G401.6 (cell line): Measurements from ENCODE around the gene SEC61A2.
"Not testable (repeated sequence)": the region's sequence is repeated elsewhere in the genome, so short reads cannot be mapped to it uniquely, and the experiment has no call there.

ENCODE experiments used
- FAIRE-seq: peaks from 2 replicates; lab custom pipeline; 2012; peaks lifted over from hg19 to GRCh38; lab: Jason Lieb, UNC

SEC61A2 gene

GRCh38 chr10:12129222-12130111, at the start of gene SEC61A2:
Gene SEC61A2 (plus strand): TSS chr10:12129677. CDS start chr10:12129788, 111 bp downstream.
- no peak for FAIRE-seq

GRCh38 chr10:12081470-12081869, 48.0 kb upstream of the SEC61A2 start:
- no peak for FAIRE-seq

DNA sequence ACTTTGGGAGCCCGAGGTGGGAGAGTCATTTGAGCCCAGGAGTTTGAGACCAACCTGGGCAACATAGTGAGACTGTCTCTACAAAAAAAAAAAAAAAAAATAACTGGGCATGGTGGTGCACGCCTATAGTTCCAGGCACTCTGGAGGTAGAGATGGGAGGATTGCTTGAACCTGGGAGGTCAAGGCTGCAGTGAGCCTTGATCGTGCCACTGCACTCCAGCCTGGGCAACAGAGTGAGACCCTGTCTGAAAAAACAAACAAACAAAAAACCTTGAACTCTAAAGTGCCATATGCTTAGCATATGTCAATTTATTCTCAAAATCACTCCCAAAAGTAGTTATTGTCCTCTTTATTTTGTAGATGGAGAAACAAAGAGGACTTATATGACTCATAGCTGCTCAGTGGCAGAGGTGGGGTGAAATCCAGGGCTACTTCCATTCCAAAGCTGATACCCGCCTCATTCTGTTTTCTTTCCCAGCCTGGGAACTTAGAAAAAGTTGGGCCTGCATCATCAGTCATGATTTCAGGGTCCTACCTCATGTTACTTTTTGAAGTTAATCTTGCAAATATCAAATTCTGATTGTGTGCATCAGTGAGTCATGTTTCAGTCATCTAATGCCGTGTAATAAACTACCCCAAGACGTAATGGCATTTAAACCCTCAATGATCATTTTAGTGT, 47.5 kb upstream of the SEC61A2 start:
- FAIRE-seq: no peak

- FAIRE-seq: no peak
These were observed 40.6 kb upstream of the SEC61A2 start for GRCh38 chr10:12088919-12089318.

DNA sequence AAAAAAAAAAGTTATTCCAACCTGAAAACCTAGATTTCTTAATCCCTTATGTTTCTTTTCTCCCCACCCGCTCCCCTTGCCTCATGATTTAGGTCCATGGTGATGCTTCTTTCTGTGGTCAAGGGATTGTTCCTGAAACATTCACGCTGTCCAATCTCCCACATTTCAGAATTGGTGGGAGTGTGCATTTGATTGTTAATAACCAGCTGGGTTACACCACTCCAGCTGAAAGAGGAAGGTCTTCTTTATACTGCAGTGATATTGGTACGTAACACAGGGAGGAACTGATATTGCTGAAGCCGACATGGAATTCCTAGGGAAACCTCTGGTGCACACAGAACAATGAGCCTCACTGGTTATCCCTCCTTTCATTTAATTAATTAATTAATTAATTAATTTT, 38.1 kb upstream of the SEC61A2 start:
- FAIRE-seq: no peak

DNA sequence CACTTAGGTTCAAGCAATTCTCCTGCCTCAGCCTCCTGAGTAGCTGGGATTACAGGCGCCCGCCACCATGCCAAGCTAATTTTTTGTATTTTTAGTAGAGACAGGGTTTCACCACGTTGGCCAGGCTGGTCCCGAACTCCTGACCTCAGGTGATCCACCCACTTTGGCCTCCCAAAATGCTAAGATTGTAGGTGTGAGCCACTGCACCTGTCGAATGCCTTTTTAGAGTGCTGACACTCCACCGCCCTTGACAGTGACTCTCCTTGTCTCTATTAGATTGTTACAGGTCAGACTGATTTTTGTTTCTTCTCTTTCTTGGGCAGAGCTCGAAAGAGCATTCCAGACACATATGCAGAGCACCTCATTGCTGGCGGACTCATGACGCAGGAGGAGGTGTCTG, 32.1 kb upstream of the SEC61A2 start:
- not testable (repeated sequence) for FAIRE-seq

- no peak for FAIRE-seq
These were observed 31.7 kb upstream of the SEC61A2 start for GRCh38 chr10:12097791-12098190.

GRCh38 chr10:12098966-12099365, 30.5 kb upstream of the SEC61A2 start:
- no peak for FAIRE-seq

DNA sequence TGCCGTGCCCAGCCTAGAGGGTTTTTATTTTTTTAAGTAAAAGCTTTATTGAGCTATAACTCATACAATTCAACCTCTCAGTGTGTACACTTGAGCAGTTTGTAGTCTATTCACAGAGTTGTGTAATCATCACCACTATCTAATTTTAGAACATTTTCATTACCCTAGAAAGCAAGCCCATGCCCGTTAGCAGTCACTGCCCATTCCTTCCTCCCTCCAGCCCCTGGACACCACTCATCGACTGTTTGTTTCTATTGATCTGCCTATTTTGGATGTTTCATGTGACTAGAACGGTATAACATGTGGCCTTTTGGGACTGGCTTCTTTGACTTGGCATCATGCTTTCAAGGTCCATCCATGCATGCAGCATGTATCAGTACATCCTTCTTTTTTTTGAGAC, 25.7 kb upstream of the SEC61A2 start:
- FAIRE-seq: no peak

GRCh38 chr10:12107781-12108180, 21.7 kb upstream of the SEC61A2 start:
- no peak for FAIRE-seq

DNA sequence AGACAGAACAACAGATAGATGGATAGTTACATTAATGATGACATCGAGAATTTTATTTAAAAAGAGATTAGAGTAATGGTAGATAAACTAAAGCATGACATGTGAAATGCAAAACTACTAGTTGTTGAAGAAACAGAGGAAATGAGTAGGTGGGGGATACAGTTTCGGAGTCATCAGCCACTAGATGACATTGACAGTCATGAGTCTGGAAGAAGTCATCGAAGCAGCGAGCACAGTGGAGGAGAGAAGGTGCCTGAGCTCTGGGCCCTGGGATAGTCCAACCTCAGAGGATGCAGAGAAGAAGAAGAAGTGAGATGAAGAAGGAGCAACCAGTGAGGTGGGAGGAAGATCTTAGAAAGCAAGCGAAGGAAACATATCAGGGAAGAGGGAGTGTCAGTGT, 20.2 kb upstream of the SEC61A2 start:
- no peak for FAIRE-seq

GRCh38 chr10:12111528-12111927, 17.9 kb upstream of the SEC61A2 start:
- no peak for FAIRE-seq

GRCh38 chr10:12113627-12114026, 15.8 kb upstream of the SEC61A2 start:
- no peak for FAIRE-seq

DNA sequence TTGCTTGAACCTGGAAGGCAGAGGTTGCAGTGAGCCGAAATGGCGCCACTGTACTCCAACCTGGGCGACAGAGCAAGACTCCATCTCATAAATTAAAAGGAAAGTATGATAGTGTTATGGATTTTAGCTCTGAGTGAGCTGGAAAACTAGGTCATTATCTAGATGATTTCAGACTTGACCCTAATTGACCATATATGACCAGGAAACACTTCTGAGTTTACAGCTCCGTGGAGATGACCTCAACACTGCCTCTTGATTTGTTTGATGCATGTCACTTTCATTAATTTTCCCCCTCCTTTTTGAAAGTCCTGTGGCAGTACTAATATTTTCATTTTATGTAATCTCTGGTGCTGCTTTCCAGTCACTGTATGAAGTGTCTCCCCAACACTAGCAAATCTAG, 7.8 kb upstream of the SEC61A2 start:
- no peak for FAIRE-seq

- FAIRE-seq: peak; percentile 81
These were observed 878 bp downstream of the SEC61A2 start for GRCh38 chr10:12130237-12130872.

- FAIRE-seq: no peak
These were observed 6.2 kb downstream of the SEC61A2 start for GRCh38 chr10:12135631-12136030.

DNA sequence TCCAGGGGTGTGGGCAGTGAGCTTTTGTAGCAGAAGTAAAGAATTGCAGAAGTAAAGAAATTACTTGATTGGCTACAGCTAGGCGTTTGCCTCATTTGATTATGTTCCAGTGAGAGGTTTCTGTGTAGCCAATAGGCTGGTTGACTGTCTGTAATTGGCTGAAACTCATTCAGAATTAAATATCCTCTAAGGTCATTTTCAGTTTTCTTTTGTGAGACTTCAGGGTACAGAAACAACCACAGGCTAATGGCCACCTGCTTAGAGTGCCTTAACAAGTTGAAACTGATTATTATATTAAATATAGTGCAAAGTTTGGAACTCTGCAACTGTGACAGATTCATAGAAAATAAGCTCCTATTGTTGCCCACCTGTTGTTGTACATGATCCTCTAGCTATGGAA, 10.6 kb downstream of the SEC61A2 start:
- no peak for FAIRE-seq

- no peak for FAIRE-seq
These were observed 15.1 kb downstream of the SEC61A2 start for GRCh38 chr10:12144538-12144937.

DNA sequence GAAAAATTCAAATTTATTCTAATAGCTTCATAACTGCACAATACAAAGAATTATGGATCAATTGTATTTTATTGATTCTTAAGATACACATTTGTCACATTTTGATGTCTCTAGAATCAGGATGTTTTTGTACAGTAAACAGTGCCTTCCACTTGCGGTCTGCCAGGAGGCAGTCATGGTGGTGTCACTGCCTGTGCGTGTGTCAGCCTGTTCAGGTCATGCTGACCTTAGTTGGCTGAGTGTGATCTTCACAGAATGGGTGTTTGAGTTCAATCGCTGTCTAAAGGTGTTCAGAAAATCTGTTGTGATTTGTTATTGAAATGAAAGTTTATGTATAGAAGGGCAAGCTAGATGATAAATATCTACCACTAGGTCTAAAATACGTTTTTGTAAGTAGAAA, 20.7 kb downstream of the SEC61A2 start:
- FAIRE-seq: no peak

DNA sequence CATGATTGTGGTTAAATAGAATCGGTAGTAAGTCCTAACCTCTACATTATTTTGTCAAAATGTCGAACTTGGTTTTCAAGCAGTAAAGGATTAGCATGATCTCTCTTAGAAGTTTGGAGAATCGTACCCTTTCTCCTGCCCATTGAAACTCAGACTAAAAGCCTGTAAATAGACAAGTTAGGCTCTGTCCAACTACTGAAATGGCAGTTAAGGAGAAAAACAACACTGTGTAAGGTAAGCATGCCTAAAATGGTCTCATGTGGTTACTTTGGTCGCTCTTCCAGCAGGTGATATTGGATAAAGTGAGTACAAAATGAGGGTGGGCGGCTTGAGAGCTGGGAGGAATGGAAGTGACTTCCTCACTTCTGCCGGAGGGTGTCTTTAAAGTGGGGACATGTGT, 25.0 kb downstream of the SEC61A2 start:
- no peak for FAIRE-seq

- FAIRE-seq: no peak
These were observed 27.1 kb downstream of the SEC61A2 start for GRCh38 chr10:12156367-12157123.

GRCh38 chr10:12158111-12158510, 28.6 kb downstream of the SEC61A2 start:
- FAIRE-seq: no peak
